Right kidney (tissue), 1 donor: ENCODE measurements around the gene PLXNC1.

Experiments
- DNase-seq: peaks from one replicate; pipeline ENCODE4 v3.0.0-alpha.2; 2016

Gene PLXNC1

GRCh38 chr12:94133964-94134795 is 14.2 kb upstream of the PLXNC1 start:
- DNase-seq, result no peak

- DNase-seq, result no peak
Observed at GRCh38 chr12:94135896-94136295, 12.5 kb upstream of the PLXNC1 start.

- no peak for DNase-seq
Observed at GRCh38 chr12:94139816-94140215, 8.6 kb upstream of the PLXNC1 start.

- DNase-seq, result no peak
Observed at GRCh38 chr12:94140556-94140955, 7.8 kb upstream of the PLXNC1 start.

- no peak for DNase-seq
Observed at GRCh38 chr12:94141004-94141764, 7.2 kb upstream of the PLXNC1 start.

GRCh38 chr12:94141892-94142291 is 6.5 kb upstream of the PLXNC1 start:
- DNase-seq, result no peak

GRCh38 chr12:94143438-94143837 is 4.9 kb upstream of the PLXNC1 start:
- DNase-seq, result no peak

GRCh38 chr12:94143951-94144350 is 4.4 kb upstream of the PLXNC1 start:
- DNase-seq, result no peak

- DNase-seq, result no peak
Observed at GRCh38 chr12:94144781-94145180, 3.6 kb upstream of the PLXNC1 start.

GRCh38 chr12:94145191-94145983 is 3.0 kb upstream of the PLXNC1 start:
- peak; percentile 32 for DNase-seq

- no peak for DNase-seq
Observed at GRCh38 chr12:94146166-94146936, 2.0 kb upstream of the PLXNC1 start.

GRCh38 chr12:94147387-94147990 is 888 bp upstream of the PLXNC1 start:
- DNase-seq, result no peak

- no peak for DNase-seq
Observed at GRCh38 chr12:94148739-94149118, 352 bp downstream of the PLXNC1 start.

- peak; percentile 80 for DNase-seq
Observed at GRCh38 chr12:94149119-94149780, 873 bp downstream of the PLXNC1 start.

GRCh38 chr12:94149781-94150239 is 1.4 kb downstream of the PLXNC1 start:
- peak; percentile 79 for DNase-seq

GRCh38 chr12:94150240-94151121 is 2.1 kb downstream of the PLXNC1 start:
- peak; percentile 49 for DNase-seq

- no peak for DNase-seq
Observed at GRCh38 chr12:94151582-94151981, 3.2 kb downstream of the PLXNC1 start.

GRCh38 chr12:94152292-94153078 is 4.1 kb downstream of the PLXNC1 start:
- DNase-seq, result no peak

GRCh38 chr12:94157181-94157580 is 8.8 kb downstream of the PLXNC1 start:
- DNase-seq, result no peak
